Cardiac muscle cell (in vitro differentiated cells and primary cell): Measurements from ENCODE around the gene TAAR2. TPM values are rescaled to one million over a fixed set of nuclear protein-coding genes. Genes with fewer than 3 reads are reported as not detected.

Experiments
- DNase-seq, 2 donors: peaks; one replicate each; pipeline versions ENCODE4 v3.0.0 to v3.0.0-alpha.2; 2010 to 2017; ENCODE audit warnings: low read depth in 1 of 2, low spot score in 1 of 2
- H3K27ac ChIP-seq: fragments of 200-600 bp; sonication (generic); 2 replicates; pipeline ENCODE4 v1.5.1; 2016
- H3K27me3 ChIP-seq: fragments of 200-600 bp; sonication (generic); 2 replicates; pipeline ENCODE4 v1.6.0; 2016; ENCODE audit warnings: control low read depth
- H3K36me3 ChIP-seq: fragments of 200-600 bp; sonication (generic); 2 replicates; pipeline ENCODE4 v1.5.1; 2016; ENCODE audit warnings: control low read depth
- H3K4me1 ChIP-seq: fragments of 200-600 bp; sonication (generic); 2 replicates; pipeline ENCODE4 v1.8.1; 2017; ENCODE audit warnings: low read depth, mild to moderate bottlenecking, mixed run types
- H3K4me3 ChIP-seq: fragments of 200-600 bp; sonication (generic); 2 replicates; pipeline ENCODE4 v1.5.1; 2016; ENCODE audit warnings: mild to moderate bottlenecking
- H3K9me3 ChIP-seq: fragments of 200-600 bp; sonication (generic); 2 replicates; pipeline ENCODE4 v1.5.1; 2017; ENCODE audit warnings: low read depth, mild to moderate bottlenecking, control low read depth
- CTCF ChIP-seq: IDR thresholded peaks from 2 replicates; pipeline ENCODE4 v1.5.1; 2012; ENCODE audit warnings: low read depth, mild to moderate bottlenecking, low read length
- polyA plus RNA-seq: library from polyadenylated mRNA; unstranded; fragments of >200 nt; fragmentation: Nextera tagmentation; extraction: Ambion mirVana; gene quantifications from 2 replicates; pipeline ENCODE4 v1.2.1, GENCODE V29; 2016
- total RNA-seq: library from RNA; depleted of rRNA; stranded (reverse); fragments of >200 nt; gene quantifications from 2 replicates; pipeline ENCODE4 v1.2.3, GENCODE V29; 2016

Gene TAAR2
- total RNA-seq (not detected in 2 replicates), polyA plus RNA-seq (not detected in 2 replicates)

GRCh38 chr6:132624175-132624574 is at the start of gene TAAR2:
Gene TAAR2, minus strand, starts transcription at chr6:132624275. Its CDS starts 0 bp downstream, at chr6:132624275.
- TF ChIP-seq CTCF: no peak

GRCh38 chr6:132673376-132674094 is 49.5 kb upstream of the TAAR2 start:
- DNase-seq: peak in 1 of 2 donors; percentile 47
- TF ChIP-seq CTCF: no peak

More at GRCh38 chr6:132624175-132624574, at the start of gene TAAR2:
- Histone ChIP-seq H3K27me3 (no peaks in the 10 kb centered on the region), H3K9me3 (no peaks in the 10 kb centered on the region), H3K4me3 (no peak within 1 kb of the TSS), H3K27ac (no peak within 1 kb of the TSS), H3K4me1 (no peaks in the 10 kb centered on the region), H3K36me3 (no peaks in the 10 kb centered on the region)
- no peak for DNase-seq

GRCh38 chr6:132671295-132671694 is 47.2 kb upstream of the TAAR2 start:
- no peaks in the 10 kb centered on the region for H3K4me1 ChIP-seq
- H3K9me3 ChIP-seq: no peaks in the 10 kb centered on the region
- no peaks in the 10 kb centered on the region for H3K27me3 ChIP-seq
- H3K36me3 ChIP-seq: no peaks in the 10 kb centered on the region
- no peak overlapping the region for H3K27ac ChIP-seq
- no peak for TF ChIP-seq CTCF
- no peak overlapping the region for H3K4me3 ChIP-seq
- DNase-seq: no peak

More at GRCh38 chr6:132673376-132674094, 49.5 kb upstream of the TAAR2 start:
- Histone ChIP-seq H3K4me1 (no peaks in the 10 kb centered on the region), H3K27ac (no peak overlapping the region), H3K4me3 (no peak overlapping the region), H3K9me3 (no peaks in the 10 kb centered on the region), H3K27me3 (no peaks in the 10 kb centered on the region), H3K36me3 (no peaks in the 10 kb centered on the region)

- DNase-seq: peak; percentile 47 to 75
- peak; percentile 47 for TF ChIP-seq CTCF
- no peak overlapping the region for H3K4me3 ChIP-seq
- no peaks in the 10 kb centered on the region for H3K4me1 ChIP-seq
- H3K27me3 ChIP-seq: no peaks in the 10 kb centered on the region
- H3K36me3 ChIP-seq: no peaks in the 10 kb centered on the region
- H3K27ac ChIP-seq: no peak overlapping the region
- no peaks in the 10 kb centered on the region for H3K9me3 ChIP-seq
Measured at GRCh38 chr6:132669690-132670291, 45.7 kb upstream of the TAAR2 start.

- Histone ChIP-seq H3K27me3 (no peaks in the 10 kb centered on the region), H3K4me1 (no peaks in the 10 kb centered on the region), H3K9me3 (no peaks in the 10 kb centered on the region), H3K27ac (no peak overlapping the region), H3K4me3 (no peak overlapping the region), H3K36me3 (no peaks in the 10 kb centered on the region)
- no peak for DNase-seq
- TF ChIP-seq CTCF: no peak
Measured at GRCh38 chr6:132666118-132666517, 42.0 kb upstream of the TAAR2 start.
